ENCODE measurements around the gene LPIN2. TPM values are rescaled to one million over a fixed set of nuclear protein-coding genes. Genes with fewer than 3 reads are reported as not detected.
A peak's percentile ranks its signal among the peaks of the same experiment; 100 is the strongest.
"Not testable (repeated sequence)": the region's sequence is repeated elsewhere in the genome, so short reads cannot be mapped to it uniquely, and the experiment has no call there.

The LPIN2 gene
- total RNA-seq, 1 donor from 2014 or later: 8.2 TPM

GRCh38 chr18:3032721-3033120 lies 19.8 kb upstream of the LPIN2 start:
- Histone ChIP-seq H3K4me3 (no peak overlapping the region), H3K36me3 (no peaks in the 10 kb centered on the region), H3K9me3 (replicated peaks) (no peaks in the 10 kb centered on the region), H3K27me3 (ENCODE audit: low read depth) (no peaks in the 10 kb centered on the region), H3K4me1 (peaks cover 13% of the 10 kb centered on the region), H3K27ac (replicated peaks) (no peak overlapping the region)
- intact Hi-C loops (cut with micrococcal nuclease): no loop called here
- no peak for DNase-seq
- TF ChIP-seq CTCF (IDR thresholded peaks at IDR 0.05; ENCODE audit: borderline replicate concordance): no peak

GRCh38 chr18:3029215-3029952 lies 16.4 kb upstream of the LPIN2 start:
- intact Hi-C loops (cut with micrococcal nuclease): no loop called here
- no peak for DNase-seq
- no peaks in the 10 kb centered on the region for H3K36me3 ChIP-seq
- H3K27ac ChIP-seq (replicated peaks): peak overlapping the region; percentile 47
- H3K4me1 ChIP-seq: peaks cover 19% of the 10 kb centered on the region
- H3K9me3 ChIP-seq (replicated peaks): no peaks in the 10 kb centered on the region
- H3K4me3 ChIP-seq: no peak overlapping the region
- no peaks in the 10 kb centered on the region for H3K27me3 ChIP-seq (ENCODE audit: low read depth)
- no peak for TF ChIP-seq CTCF (IDR thresholded peaks at IDR 0.05; ENCODE audit: borderline replicate concordance)

- H3K27ac ChIP-seq (replicated peaks); H3K27me3 ChIP-seq (ENCODE audit: low read depth); intact Hi-C loops (cut with micrococcal nuclease); H3K9me3 ChIP-seq (replicated peaks); H3K36me3 ChIP-seq; H3K4me3 ChIP-seq; DNase-seq: not testable (repeated sequence)
- H3K4me1 ChIP-seq: peaks cover 19% of the 10 kb centered on the region
These were observed 15.2 kb upstream of the LPIN2 start for GRCh38 chr18:3028115-3028514.

GRCh38 chr18:3027370-3027891 lies 14.5 kb upstream of the LPIN2 start:
- DNase-seq: no peak
- intact Hi-C loops (cut with micrococcal nuclease): no loop called here
- TF ChIP-seq CTCF (IDR thresholded peaks at IDR 0.05; ENCODE audit: borderline replicate concordance): no peak
- H3K4me1 ChIP-seq: peaks cover 19% of the 10 kb centered on the region
- H3K36me3 ChIP-seq: no peaks in the 10 kb centered on the region
- no peaks in the 10 kb centered on the region for H3K9me3 ChIP-seq (replicated peaks)
- no peaks in the 10 kb centered on the region for H3K27me3 ChIP-seq (ENCODE audit: low read depth)
- no peak overlapping the region for H3K4me3 ChIP-seq
- peak overlapping the region; percentile 56 for H3K27ac ChIP-seq (replicated peaks)

- peaks cover 19% of the 10 kb centered on the region for H3K4me1 ChIP-seq
- DNase-seq: no peak
- no peak for TF ChIP-seq CTCF (IDR thresholded peaks at IDR 0.05; ENCODE audit: borderline replicate concordance)
- H3K4me3 ChIP-seq: no peak overlapping the region
- H3K36me3 ChIP-seq: no peaks in the 10 kb centered on the region
- H3K27ac ChIP-seq (replicated peaks): peak overlapping the region; percentile 28
- H3K9me3 ChIP-seq (replicated peaks): no peaks in the 10 kb centered on the region
- no peaks in the 10 kb centered on the region for H3K27me3 ChIP-seq (ENCODE audit: low read depth)
- intact Hi-C loops (cut with micrococcal nuclease): no loop called here
These were observed 12.6 kb upstream of the LPIN2 start for GRCh38 chr18:3025544-3025943.

- H3K27me3 ChIP-seq (ENCODE audit: low read depth); H3K36me3 ChIP-seq; H3K9me3 ChIP-seq (replicated peaks); DNase-seq; intact Hi-C loops (cut with micrococcal nuclease); H3K4me1 ChIP-seq; H3K27ac ChIP-seq (replicated peaks); H3K4me3 ChIP-seq: not testable (repeated sequence)
These were observed 10.7 kb upstream of the LPIN2 start for GRCh38 chr18:3023603-3024002.
